ENCODE data around the gene PDE6C. TPM values are rescaled to one million over a fixed set of nuclear protein-coding genes. Genes with fewer than 3 reads are reported as not detected.

Gene PDE6C
- total and polyA plus RNA-seq, 8 donors, result not detected

- H3K36me3 ChIP-seq, result no peaks in the 10 kb centered on the region
- WGBS, 5 donors, result 67 to 81% (median 77%) methylated on average over 9 of the region's 9 CpGs
These were observed 3.4 kb downstream of the PDE6C start for GRCh38 chr10:93615576-93616235.

DNA sequence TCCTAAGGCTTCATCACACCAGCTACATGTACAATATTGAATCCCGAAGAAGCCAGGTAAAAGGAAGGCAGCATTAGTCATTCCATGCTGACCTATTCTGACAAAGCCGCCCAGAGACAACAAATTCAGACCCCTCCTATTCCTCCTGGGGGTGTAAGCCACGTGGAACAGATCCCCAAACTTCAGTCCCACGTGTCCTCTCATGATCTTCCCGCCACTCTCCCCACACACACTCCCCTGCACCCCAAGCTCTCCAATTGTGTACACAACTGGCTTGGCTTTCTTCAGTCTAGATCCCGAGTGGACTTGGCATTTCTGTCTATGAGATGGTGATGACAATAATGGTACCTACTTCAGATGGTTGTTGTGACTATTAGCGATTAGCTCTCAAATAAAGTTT lies 8.6 kb downstream of the PDE6C start:
- 65 to 79% (median 73%) methylated on average over 7 of the region's 7 CpGs for WGBS, 5 donors
- Histone ChIP-seq H3K27me3 (no peaks in the 10 kb centered on the region), H3K36me3 (no peaks in the 10 kb centered on the region), H3K9me3 (no peaks in the 10 kb centered on the region), H3K4me1 (no peaks in the 10 kb centered on the region), H3K4me3 (no peak overlapping the region), H3K27ac (no peak overlapping the region)
- intact Hi-C loops (cut with DNase I; ENCODE audit: low total_unique reads), result no loop called here
- no peak for DNase-seq
- TF ChIP-seq, protein P1, sequence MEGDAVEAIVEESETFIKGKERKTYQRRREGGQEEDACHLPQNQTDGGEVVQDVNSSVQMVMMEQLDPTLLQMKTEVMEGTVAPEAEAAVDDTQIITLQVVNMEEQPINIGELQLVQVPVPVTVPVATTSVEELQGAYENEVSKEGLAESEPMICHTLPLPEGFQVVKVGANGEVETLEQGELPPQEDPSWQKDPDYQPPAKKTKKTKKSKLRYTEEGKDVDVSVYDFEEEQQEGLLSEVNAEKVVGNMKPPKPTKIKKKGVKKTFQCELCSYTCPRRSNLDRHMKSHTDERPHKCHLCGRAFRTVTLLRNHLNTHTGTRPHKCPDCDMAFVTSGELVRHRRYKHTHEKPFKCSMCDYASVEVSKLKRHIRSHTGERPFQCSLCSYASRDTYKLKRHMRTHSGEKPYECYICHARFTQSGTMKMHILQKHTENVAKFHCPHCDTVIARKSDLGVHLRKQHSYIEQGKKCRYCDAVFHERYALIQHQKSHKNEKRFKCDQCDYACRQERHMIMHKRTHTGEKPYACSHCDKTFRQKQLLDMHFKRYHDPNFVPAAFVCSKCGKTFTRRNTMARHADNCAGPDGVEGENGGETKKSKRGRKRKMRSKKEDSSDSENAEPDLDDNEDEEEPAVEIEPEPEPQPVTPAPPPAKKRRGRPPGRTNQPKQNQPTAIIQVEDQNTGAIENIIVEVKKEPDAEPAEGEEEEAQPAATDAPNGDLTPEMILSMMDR (IDR thresholded peaks at IDR 0.05), result no peak
- TF ChIP-seq POLR2AphosphoS5 (IDR thresholded peaks at IDR 0.05), result no peak
- TF ChIP-seq POLR2A (IDR thresholded peaks at IDR 0.05), result no peak
- no peak for TF ChIP-seq EP300 (IDR thresholded peaks at IDR 0.05)

More at GRCh38 chr10:93615576-93616235, 3.4 kb downstream of the PDE6C start:
- Histone ChIP-seq H3K27me3 (no peaks in the 10 kb centered on the region), H3K27ac (no peak overlapping the region), H3K9me3 (no peaks in the 10 kb centered on the region), H3K4me1 (no peaks in the 10 kb centered on the region), H3K4me3 (no peak overlapping the region)
- DNase-seq, result no peak
- TF ChIP-seq, protein P1 (IDR thresholded peaks at IDR 0.05), result no peak
- no peak for TF ChIP-seq EP300 (IDR thresholded peaks at IDR 0.05)
- no peak for TF ChIP-seq POLR2A (IDR thresholded peaks at IDR 0.05)
- TF ChIP-seq POLR2AphosphoS5 (IDR thresholded peaks at IDR 0.05), result no peak
- intact Hi-C loops (cut with DNase I; ENCODE audit: low total_unique reads), result no loop called here

DNA sequence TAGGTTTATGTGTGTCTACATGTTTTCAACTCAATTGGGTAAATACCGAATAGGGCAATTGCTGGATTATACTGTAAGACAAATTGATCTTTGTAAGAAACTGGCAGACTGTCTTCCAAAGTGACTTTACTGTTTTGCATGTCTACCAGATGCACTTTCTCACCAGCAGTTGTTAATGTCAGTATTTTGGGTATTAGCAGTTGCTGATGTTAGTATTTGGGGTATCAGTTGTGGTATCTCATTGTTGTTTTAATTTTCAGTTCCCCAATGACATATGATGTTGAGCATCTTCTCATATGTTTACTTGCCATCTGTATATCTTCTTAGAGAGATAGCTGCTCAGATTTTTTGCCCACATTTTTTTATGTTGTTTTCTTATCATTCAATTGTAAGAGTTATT lies 10.6 kb downstream of the PDE6C start:
- H3K27me3 ChIP-seq, result no peaks in the 10 kb centered on the region
- no peaks in the 10 kb centered on the region for H3K9me3 ChIP-seq
- WGBS, 5 donors, result 83 to 98% (median 88%) methylated on average over 1 of the region's 1 CpG
- no peak overlapping the region for H3K4me3 ChIP-seq
- DNase-seq, result no peak
- intact Hi-C loops (cut with DNase I; ENCODE audit: low total_unique reads), result no loop called here
- no peaks in the 10 kb centered on the region for H3K36me3 ChIP-seq
- H3K4me1 ChIP-seq, result no peaks in the 10 kb centered on the region
- no peak overlapping the region for H3K27ac ChIP-seq
- TF ChIP-seq EP300 (IDR thresholded peaks at IDR 0.05) (no peak), POLR2A (IDR thresholded peaks at IDR 0.05) (no peak), POLR2AphosphoS5 (IDR thresholded peaks at IDR 0.05) (no peak)
- TF ChIP-seq, protein P1 (IDR thresholded peaks at IDR 0.05), result no peak

- WGBS, 5 donors, result 77 to 88% (median 85%) methylated on average over 4 of the region's 4 CpGs
- no peaks in the 10 kb centered on the region for H3K9me3 ChIP-seq
- no peak overlapping the region for H3K4me3 ChIP-seq
- no peaks in the 10 kb centered on the region for H3K36me3 ChIP-seq
- DNase-seq, result no peak
- H3K4me1 ChIP-seq, result no peaks in the 10 kb centered on the region
- intact Hi-C loops (cut with DNase I; ENCODE audit: low total_unique reads), result no loop called here
- H3K27me3 ChIP-seq, result peaks cover 0 to 11% (median 0%) of the 10 kb centered on the region in 3 donors
- no peak for TF ChIP-seq POLR2AphosphoS5 (IDR thresholded peaks at IDR 0.05)
- no peak for TF ChIP-seq POLR2A (IDR thresholded peaks at IDR 0.05)
- TF ChIP-seq, protein P1 (IDR thresholded peaks at IDR 0.05), result no peak
- TF ChIP-seq EP300 (IDR thresholded peaks at IDR 0.05), result no peak
- no peak overlapping the region for H3K27ac ChIP-seq
These were observed 16.5 kb downstream of the PDE6C start for GRCh38 chr10:93628858-93629257.
